ENCODE data around the gene S100A10.

Gene S100A10

DNA sequence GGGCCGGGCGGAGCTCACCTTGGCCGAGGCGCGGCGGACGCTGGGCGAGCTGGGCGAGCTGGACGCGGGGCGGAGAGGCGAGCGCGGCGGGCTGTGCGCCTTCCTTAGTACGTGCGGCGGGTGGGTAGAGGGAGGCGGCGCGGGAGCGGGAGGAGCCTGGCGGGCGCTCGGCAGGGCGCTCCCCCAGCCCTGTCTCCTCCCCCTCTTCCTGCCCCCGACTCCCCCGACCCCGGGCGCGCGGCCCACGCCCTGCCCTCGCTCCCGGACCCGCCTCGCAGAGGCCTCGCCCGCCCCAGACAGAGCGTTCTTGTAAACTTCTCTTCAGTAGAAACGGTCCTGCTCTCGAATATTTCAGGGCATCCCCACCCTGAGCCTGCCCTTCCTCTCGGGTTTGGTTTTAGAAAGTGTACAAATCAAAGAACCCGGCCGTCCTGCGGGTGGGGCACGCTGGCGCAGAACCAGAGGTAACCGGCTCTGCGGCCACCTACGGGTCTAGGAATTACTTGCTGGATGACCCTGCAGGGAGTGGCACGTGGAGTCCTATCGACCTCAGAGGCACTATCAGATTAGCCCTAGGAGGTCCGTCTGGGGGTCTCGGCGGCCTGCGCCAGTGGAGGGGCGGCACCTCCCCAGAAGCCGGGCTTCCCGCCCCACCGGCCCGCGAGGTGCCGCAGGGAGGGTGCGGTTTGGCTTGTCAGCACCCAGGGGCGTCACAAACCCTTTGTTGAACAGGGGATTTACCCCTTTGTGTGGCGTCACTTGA lies at the start of gene S100A10:
S100A10 (minus strand) TSS at position 126 of the 763 bp plus-strand sequence. CDS start 7,629 bp downstream, outside the sequence.
- DNase-seq: peak; percentile 79

- no peak for DNase-seq
Observed at GRCh38 chr1:152042030-152042429, 48.4 kb upstream of the S100A10 start.

- no peak for DNase-seq
Observed at GRCh38 chr1:152039886-152040285, 46.2 kb upstream of the S100A10 start.

GRCh38 chr1:152039461-152039860 lies 45.8 kb upstream of the S100A10 start:
- DNase-seq: no peak

DNA sequence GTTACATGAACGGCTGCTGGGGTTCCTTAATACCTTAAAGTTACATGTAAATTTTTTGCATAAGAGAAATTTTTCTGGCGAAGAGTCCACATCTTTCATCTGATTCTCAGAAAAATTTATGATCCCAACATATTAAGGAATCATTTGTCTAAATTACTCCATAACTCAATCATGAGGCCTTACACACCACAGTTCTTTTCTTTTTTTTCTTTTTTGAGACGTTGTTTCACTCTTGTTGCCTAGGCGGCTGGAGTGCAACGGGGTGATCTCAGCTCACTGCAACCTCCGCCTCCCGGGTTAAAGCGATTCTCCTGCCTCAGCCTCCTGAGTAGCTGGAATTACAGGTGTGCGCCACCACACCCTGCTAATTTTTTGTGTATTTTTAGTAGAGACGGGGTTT lies 45.2 kb upstream of the S100A10 start:
- no peak for DNase-seq

DNA sequence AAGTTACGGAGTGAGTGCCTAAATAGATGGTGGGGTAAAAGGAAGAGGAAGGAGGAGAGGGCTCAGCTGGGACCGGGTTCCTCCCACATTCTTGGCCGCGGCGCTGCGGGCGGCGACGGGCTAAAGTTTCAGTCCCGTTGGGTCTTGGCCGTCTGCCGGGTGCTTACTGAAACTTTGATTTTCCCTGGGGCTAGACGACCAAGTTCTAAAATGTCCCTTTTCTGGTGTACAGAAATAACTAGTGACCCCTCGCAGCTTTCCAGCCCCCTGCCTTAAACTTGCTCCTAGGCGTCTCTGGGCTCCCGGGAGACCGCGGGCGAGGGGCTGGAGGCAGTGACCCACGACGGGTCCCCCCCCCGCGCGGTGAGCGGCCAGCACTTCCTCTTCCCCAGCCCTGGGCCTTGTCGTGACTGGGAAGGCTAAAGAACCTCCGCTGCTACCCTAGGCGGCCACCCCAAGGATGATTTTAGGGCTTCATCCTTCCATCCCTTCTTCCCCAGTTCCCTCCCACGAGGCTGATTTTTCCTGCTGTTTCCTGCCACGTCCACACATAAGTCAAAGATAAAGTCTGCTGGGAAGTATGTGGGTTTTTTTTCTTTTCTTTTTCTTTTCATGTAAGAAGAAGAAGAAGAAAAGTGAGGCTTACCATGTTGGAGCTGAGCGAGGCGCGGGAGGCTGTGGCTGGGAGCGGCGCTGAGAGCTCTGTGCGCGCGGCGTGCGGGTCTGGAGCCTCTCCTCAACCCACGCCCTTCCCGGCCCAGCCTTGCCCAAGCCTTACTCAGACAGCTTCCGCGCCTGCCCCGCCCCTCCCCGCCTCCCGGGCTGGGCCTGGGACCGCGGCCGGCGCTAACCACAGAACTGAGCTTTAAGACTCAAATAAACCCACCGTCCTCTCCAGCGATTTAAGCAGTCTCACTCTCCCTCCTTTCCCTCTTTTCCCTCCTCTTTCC lies 42.9 kb upstream of the S100A10 start, which contains the start of gene S100A11:
S100A11 (minus strand) TSS at position 738 of the 950 bp plus-strand sequence; CDS start at position 649, 89 bp downstream.
- peak; percentile 64 for DNase-seq

- no peak for DNase-seq
Observed at GRCh38 chr1:152035539-152036266, 42.0 kb upstream of the S100A10 start.

- DNase-seq: peak; percentile 51
Observed at GRCh38 chr1:152034654-152035538, 41.2 kb upstream of the S100A10 start.

- no peak for DNase-seq
Observed at GRCh38 chr1:152034324-152034653, 40.6 kb upstream of the S100A10 start.

- DNase-seq: no peak
Observed at GRCh38 chr1:152029929-152030211, 36.2 kb upstream of the S100A10 start.

DNA sequence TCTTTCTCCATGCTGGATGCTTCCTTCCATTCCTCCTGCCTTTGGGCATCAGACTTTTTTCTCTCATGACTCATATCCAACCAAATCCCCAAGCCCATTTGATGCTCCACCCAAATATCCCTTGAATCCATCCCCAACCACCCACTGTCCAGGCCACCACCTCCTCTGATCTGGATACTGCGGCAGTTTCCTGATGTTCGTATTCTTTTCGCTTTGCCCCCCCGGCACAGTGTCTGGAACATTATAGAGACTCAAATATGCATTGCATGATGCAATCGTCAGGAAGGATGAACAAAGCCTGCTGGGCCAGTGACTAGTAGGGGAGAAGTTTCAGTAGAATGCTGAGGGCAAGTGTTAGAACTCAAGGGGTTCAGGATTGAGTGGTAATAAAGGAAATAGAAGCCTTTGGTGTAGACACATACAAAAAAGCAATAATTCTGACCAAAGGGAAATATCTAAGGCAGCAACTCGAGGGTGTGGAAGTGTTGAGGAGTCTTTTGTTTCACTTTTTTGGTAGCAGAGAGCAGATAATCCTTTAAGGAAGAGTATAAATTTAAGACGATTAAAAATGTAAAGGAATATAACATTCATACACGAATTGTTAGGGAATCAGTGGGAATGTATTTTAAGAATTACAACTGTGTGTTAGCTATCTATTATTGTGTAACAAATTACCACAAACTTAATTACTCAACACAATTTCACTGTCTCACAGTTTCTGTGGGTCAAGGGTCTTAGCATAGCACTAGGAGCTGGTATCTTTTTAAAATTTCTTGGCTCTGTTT lies 35.7 kb upstream of the S100A10 start:
- no peak for DNase-seq

DNA sequence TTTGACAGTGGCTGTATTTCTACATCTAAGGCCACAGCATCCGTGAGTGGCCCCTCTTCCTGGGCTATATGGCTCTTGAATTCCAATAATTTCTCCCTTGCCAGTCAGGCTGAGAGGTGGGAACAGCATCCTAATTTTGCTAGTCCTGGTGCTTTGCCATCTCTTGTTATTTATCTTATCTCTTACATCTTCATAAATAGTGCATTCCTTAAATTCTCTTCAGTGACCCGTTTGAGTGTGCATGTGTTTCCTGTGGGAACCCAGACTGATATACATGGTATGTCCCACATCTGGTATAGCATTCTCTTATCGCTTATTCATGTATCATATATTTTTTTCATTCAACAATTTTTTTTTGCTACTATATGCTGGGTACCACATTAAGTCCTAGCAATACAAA lies 33.2 kb upstream of the S100A10 start:
- no peak for DNase-seq

DNA sequence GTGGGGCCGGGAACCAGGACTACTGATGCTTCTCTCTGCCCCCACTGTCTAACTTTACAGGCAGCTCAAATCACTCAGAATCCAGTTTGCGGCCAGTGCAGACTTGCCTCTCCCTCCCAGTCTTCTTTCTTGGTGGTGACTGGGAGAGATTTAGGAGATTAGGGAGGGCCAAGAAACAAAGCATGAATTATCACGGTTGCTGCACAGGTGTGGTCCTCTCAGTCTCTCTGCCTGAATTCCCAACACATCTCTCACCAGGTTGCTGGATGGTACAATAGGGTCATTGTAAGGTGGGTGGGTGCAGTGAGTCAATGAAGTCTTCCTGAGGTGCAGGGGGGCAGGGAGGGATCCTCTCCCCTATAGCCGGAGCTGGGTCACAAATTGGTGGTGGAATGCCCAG lies 30.6 kb upstream of the S100A10 start:
- DNase-seq: no peak

- DNase-seq: no peak
Observed at GRCh38 chr1:152023221-152023620, 29.6 kb upstream of the S100A10 start.

- no peak for DNase-seq
Observed at GRCh38 chr1:152022474-152022873, 28.8 kb upstream of the S100A10 start.

DNA sequence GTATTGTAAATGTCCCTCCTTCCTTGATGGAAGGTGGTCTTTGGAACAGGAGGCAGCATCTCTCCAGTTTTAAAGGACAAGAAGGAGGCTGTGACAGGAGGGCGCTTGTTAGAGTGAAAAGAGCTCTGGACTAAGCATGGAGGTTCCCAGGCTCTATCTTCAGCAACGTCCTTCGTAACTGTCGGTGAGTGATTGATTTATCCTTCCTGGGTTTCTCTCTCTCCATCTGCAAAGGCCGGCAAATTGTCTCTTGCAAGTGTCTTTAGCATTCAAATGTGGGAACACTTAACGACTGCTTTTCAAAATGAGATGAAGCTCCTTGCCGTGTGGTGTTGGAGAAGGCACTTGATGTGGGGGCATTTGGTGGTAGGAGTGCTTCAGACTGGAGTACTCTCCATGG lies 27.9 kb upstream of the S100A10 start:
- DNase-seq: no peak

GRCh38 chr1:152020849-152021248 lies 27.2 kb upstream of the S100A10 start:
- DNase-seq: no peak

DNA sequence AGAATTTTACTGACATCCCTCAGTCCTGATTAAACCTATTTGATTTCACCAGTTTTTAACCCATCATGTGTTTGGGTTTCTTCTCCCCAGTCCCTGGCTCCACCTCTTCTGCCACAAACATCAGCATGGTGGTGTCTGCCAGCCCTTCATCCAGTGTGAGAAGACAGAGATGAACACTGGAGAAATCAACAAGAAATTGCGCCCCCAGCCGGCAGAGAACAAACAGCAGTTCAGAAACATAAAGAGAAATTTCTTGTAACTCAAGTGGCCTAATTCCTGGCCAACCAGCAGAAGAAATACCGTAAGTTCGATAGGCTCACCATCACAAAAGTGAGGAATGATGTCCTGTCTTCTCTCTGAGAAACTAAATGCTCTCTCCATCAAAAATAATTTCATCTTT lies 24.9 kb upstream of the S100A10 start:
- DNase-seq: no peak

GRCh38 chr1:152015766-152016165 lies 22.1 kb upstream of the S100A10 start:
- no peak for DNase-seq

DNA sequence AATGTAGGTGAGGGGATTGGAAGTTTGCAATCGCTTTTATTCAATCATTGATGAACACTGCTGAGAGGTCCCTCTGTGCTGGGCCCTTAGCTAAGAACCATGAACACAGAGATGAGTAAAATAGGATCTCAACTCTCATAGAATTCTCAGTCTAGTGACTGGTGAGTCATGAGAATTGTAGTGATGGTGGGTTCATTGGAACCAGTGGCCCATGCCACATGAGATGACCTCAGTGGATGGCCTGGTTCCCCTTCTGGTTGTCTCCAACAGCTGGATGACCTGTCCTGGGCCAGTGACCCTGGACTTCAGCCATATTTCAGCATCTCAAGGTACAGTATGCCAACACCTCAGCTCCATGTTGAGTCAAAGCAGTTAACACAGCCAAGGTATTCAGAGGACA lies 21.3 kb upstream of the S100A10 start:
- DNase-seq: no peak

- no peak for DNase-seq
Observed at GRCh38 chr1:152013664-152014237, 20.1 kb upstream of the S100A10 start.

Data from activated effector memory CD4-positive, alpha-beta T cell treated with Interleukin-2 at 50 U/mL for 16 hours (primary cell).